Neural progenitor cell (in vitro differentiated cells): Measurements from ENCODE around the gene C2orf15.

Experiments used
- EZH2 ChIP-seq: fragments of 200-600 bp; sonication (generic); IDR thresholded peaks from 2 replicates; pipeline ENCODE4 v1.6.1; 2017; ENCODE audit warnings: antibody characterized with exemption, mild to moderate bottlenecking, moderate library complexity
- EZH2phosphoT487 ChIP-seq: fragments of 200-600 bp; sonication (generic); IDR thresholded peaks from 2 replicates; pipeline ENCODE4 v1.6.1; 2017; ENCODE audit warnings: antibody characterized with exemption
- TF ChIP-seq, protein P1 (sequence below): fragments of 200-600 bp; sonication (generic); IDR thresholded peaks from 2 replicates; pipeline ENCODE4 v1.5.1; 2017; ENCODE audit warnings: antibody characterized with exemption, mild to moderate bottlenecking

DNA sequence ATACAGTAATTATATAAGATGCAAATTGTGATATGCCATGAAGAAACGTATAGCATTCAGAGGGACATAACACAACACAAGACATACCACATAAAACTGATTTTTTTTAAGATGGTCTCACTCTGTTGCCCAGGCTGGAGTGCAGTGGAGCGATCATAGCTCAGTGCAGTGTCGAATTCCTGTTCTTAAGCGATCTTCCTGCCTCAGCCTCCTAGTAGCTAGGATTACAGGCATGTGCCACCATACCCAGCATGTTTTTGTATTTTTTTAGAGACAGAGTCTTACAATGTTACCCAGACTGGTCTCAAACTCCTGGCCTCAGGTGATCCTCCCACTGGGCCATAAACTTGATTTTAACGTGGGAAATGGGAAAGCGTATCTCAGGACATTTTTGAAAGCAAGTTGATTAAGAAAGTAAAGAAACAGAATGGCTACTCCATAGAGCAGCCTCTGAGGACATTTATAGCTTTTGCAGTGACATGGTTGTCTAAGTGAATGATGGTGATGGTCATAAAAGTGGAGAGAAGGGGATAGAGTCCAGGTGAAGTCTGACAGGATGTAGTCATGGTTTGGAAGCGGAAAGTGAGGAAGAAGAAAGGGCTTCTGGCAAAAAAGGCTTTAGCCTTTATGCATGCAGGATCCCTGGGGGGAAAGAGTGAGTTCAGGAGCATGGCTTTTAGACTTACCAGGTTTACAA is 10.8 kb downstream of the C2orf15 start:
- TF ChIP-seq, protein P1, sequence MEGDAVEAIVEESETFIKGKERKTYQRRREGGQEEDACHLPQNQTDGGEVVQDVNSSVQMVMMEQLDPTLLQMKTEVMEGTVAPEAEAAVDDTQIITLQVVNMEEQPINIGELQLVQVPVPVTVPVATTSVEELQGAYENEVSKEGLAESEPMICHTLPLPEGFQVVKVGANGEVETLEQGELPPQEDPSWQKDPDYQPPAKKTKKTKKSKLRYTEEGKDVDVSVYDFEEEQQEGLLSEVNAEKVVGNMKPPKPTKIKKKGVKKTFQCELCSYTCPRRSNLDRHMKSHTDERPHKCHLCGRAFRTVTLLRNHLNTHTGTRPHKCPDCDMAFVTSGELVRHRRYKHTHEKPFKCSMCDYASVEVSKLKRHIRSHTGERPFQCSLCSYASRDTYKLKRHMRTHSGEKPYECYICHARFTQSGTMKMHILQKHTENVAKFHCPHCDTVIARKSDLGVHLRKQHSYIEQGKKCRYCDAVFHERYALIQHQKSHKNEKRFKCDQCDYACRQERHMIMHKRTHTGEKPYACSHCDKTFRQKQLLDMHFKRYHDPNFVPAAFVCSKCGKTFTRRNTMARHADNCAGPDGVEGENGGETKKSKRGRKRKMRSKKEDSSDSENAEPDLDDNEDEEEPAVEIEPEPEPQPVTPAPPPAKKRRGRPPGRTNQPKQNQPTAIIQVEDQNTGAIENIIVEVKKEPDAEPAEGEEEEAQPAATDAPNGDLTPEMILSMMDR = no peak
- TF ChIP-seq EZH2 (no peak), EZH2phosphoT487 (no peak)
